ENCODE measurements around the gene ISG15.

The ISG15 gene

GRCh38 chr1:1047407-1047806 lies 34.1 kb downstream of the ISG15 start:
- TF ChIP-seq, protein P1, sequence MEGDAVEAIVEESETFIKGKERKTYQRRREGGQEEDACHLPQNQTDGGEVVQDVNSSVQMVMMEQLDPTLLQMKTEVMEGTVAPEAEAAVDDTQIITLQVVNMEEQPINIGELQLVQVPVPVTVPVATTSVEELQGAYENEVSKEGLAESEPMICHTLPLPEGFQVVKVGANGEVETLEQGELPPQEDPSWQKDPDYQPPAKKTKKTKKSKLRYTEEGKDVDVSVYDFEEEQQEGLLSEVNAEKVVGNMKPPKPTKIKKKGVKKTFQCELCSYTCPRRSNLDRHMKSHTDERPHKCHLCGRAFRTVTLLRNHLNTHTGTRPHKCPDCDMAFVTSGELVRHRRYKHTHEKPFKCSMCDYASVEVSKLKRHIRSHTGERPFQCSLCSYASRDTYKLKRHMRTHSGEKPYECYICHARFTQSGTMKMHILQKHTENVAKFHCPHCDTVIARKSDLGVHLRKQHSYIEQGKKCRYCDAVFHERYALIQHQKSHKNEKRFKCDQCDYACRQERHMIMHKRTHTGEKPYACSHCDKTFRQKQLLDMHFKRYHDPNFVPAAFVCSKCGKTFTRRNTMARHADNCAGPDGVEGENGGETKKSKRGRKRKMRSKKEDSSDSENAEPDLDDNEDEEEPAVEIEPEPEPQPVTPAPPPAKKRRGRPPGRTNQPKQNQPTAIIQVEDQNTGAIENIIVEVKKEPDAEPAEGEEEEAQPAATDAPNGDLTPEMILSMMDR (IDR thresholded peaks at IDR 0.05), result no peak

- TF ChIP-seq, protein P1 (IDR thresholded peaks at IDR 0.05), result no peak
Measured at GRCh38 chr1:1047963-1048362, 34.7 kb downstream of the ISG15 start.

- TF ChIP-seq, protein P1 (IDR thresholded peaks at IDR 0.05), result no peak
Measured at GRCh38 chr1:1048765-1049164, 35.5 kb downstream of the ISG15 start.

DNA sequence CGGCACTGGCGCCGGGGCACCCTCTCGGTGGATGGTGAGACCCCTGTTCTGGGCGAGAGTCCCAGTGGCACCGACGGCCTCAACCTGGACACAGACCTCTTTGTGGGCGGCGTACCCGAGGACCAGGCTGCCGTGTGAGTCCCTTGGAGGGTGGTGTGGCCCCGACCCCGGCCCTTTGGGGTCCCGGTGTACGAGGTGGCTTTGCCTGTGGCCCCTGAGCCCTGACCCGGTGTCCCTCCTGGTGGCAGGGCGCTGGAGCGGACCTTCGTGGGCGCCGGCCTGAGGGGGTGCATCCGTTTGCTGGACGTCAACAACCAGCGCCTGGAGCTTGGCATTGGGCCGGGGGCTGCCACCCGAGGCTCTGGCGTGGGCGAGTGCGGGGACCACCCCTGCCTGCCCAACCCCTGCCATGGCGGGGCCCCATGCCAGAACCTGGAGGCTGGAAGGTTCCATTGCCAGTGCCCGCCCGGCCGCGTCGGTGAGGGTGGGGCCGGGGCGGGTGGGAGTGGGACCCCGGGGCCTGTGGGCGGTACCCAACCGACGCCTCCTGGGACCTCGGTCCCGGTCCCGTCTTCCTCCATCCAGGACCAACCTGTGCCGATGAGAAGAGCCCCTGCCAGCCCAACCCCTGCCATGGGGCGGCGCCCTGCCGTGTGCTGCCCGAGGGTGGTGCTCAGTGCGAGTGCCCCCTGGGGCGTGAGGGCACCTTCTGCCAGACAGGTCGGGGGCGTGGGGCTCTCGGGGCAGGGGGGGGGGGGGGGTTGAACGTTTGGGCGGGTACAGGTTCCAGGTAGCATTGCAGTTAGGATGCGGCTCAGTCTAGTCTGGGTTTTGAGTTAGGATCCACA lies 36.2 kb downstream of the ISG15 start:
- TF ChIP-seq, protein P1 (IDR thresholded peaks at IDR 0.05), result no peak

- TF ChIP-seq, protein P1 (IDR thresholded peaks at IDR 0.05), result no peak
Measured at GRCh38 chr1:1050577-1051052, 37.3 kb downstream of the ISG15 start.

DNA sequence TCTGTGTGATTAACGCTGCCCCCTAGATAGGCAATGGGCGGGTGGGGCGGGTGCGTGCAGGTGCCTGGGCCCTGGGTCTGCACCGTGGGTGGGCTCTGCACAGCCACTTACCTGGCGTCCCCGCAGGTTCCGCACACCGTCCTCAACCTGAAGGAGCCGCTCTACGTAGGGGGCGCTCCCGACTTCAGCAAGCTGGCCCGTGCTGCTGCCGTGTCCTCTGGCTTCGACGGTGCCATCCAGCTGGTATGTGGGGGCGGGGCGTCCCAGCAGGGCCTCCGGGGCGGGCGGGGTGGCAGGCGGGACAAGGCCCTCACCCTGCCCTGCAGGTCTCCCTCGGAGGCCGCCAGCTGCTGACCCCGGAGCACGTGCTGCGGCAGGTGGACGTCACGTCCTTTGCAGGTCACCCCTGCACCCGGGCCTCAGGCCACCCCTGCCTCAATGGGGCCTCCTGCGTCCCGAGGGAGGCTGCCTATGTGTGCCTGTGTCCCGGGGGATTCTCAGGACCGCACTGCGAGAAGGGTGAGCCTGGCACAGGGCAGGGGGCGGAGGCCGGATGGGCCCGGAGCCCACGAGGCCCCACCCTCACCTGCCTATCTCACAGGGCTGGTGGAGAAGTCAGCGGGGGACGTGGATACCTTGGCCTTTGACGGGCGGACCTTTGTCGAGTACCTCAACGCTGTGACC lies 38.0 kb downstream of the ISG15 start:
- TF ChIP-seq, protein P1 (IDR thresholded peaks at IDR 0.05), result no peak

DNA sequence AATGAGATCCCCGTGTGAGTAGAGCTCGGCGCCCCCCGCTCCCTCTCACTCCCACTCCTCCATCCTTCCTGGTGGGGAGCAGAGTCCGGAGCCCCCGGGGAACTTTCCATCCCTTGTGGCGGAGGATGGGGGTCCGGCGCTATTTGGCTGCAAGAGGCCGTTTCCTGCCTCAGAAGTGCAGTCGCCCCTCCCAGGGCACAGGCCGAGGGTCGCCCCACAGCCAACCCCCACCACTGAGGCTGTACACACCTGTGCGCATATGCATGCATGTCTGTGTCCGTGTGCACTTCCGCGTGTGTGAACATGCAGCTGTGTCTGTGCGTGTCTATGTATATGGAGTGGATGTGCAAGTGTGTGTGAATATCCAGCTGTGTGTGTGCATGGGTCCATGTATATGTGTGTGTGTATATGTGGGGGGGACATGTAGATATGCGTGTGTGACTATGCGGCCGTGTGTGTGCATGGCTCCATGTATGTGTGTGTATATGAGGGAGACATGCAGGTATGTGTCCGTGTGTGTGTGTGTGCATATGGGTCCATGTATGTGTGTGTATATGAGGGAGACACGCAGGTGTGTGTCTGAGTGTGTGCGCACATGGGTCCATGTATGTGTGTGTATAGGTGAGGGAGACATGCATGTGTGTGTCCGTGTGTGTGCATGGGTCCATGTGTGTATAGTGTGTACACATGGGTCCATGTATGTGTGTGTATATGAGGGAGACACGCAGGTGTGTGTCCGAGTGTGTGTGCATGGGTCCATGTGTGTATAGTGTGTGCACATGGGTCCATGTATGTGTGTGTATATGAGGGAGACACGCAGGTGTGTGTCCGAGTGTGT lies 38.9 kb downstream of the ISG15 start:
- TF ChIP-seq, protein P1 (IDR thresholded peaks at IDR 0.05), result no peak

Measured in LNCAP (cell line).